GM10266 (cell line): Measurements from ENCODE around the gene CDKN2B.

Experiments
- DNase-seq: peaks from one replicate; pipeline ENCODE4 v3.0.0; 2012; ENCODE audit errors: extremely low spot score
- TF ChIP-seq, protein P1 (sequence below): IDR thresholded peaks from 2 replicates; pipeline ENCODE4 v1.5.1; 2012; ENCODE audit warnings: mild to moderate bottlenecking, low read depth; ENCODE audit not compliant: control insufficient read depth, insufficient read depth; ENCODE audit errors: missing control alignments

The CDKN2B gene

GRCh38 chr9:21998026-21998425 lies 11.1 kb downstream of the CDKN2B start:
- TF ChIP-seq, protein P1, sequence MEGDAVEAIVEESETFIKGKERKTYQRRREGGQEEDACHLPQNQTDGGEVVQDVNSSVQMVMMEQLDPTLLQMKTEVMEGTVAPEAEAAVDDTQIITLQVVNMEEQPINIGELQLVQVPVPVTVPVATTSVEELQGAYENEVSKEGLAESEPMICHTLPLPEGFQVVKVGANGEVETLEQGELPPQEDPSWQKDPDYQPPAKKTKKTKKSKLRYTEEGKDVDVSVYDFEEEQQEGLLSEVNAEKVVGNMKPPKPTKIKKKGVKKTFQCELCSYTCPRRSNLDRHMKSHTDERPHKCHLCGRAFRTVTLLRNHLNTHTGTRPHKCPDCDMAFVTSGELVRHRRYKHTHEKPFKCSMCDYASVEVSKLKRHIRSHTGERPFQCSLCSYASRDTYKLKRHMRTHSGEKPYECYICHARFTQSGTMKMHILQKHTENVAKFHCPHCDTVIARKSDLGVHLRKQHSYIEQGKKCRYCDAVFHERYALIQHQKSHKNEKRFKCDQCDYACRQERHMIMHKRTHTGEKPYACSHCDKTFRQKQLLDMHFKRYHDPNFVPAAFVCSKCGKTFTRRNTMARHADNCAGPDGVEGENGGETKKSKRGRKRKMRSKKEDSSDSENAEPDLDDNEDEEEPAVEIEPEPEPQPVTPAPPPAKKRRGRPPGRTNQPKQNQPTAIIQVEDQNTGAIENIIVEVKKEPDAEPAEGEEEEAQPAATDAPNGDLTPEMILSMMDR: no peak
- DNase-seq: no peak

- DNase-seq: no peak
- TF ChIP-seq, protein P1: no peak
Measured at GRCh38 chr9:21997480-21997879, 11.6 kb downstream of the CDKN2B start.

GRCh38 chr9:21996858-21997257 lies 12.2 kb downstream of the CDKN2B start:
- no peak for DNase-seq
- TF ChIP-seq, protein P1: no peak

DNA sequence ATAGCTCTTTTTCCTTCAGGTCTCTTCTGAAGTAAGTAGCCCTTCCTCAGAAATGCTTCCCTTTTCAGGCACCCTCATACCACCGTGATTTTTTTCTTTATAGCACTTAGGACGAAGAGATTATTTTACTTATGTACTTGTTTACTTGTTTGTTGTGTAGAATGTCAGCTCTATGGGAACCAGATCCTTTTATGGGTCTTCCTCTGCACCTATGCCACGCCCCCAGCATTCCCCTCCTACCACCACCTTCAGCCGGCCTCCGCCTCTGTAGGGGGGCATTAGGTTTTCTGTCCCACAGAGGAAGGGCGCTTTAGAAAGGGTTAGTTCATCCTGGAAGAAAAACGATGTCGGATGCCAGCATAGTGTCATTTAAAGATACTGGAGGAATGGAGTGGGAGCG lies 12.7 kb downstream of the CDKN2B start:
- DNase-seq: no peak
- TF ChIP-seq, protein P1: no peak

DNA sequence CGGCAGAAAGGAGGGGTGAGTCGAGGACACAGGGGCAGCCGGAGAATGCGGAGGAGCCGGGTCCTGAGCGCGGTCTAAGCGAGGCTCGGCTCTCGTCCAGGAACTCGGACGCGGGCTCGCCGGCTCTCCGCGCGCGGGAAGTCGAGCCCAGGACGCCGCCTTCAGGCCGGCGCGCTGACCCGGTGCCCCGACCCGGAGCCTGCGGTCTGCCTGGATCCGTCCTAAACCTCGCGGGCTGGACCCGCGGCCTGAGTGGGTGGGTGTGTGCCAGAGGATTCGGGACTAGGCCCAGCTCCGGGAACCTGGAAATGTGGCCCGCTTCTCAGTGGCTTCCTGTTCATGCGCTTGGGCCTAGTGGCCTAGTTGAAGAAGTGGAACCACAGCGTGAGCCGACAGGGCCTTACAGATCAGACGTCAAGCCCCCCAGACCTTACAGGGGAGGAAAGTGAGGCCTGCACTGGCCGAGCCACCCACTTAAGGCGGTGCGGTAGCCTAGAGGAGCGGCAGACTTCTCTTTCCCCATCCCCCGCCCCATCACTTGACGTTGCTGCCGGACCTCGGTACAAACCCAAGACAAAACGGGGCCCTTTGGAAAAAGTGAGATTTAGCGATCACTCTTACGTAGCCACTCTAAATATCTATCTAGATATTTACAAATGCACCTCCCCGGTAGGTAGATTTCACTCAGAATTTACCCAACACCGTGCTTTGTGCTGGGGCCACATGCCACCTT lies 13.3 kb downstream of the CDKN2B start:
- no peak for DNase-seq
- TF ChIP-seq, protein P1: peak; percentile 41

DNA sequence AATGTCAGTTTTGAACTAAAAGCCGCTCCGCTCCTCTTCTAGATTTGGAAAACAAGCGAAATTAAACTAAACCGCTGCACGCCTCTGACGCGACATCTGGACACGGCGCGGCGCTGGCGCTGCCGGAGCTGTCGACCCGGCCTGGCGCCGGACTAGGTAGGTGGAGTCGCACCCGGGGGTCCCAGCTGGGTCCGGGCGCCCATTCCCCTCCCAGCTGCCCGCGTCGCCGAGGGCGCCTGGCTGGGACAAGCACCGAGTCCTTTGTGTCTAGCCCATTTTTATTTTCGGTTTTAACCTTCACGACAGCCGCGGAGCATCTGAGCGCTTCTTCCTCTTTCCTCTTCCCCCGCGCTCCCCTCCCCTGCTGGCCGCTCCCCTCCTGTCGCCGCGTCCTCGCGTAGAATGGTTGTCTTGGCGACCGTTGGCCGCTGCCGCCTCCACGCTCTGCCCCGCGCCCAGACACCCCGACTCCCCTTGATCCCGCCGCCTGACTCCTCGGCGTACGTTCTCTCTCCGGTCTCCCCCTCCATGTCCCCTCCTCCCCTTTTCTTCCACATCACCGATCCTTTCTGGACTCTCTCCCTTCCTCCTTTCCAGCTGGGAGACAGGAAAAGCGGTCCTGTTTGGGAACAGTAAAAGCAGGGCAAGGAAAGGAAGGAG lies 14.0 kb downstream of the CDKN2B start:
- DNase-seq: peak; percentile 91
- TF ChIP-seq, protein P1: no peak

- DNase-seq: peak; percentile 72
- TF ChIP-seq, protein P1: peak; percentile 32
Measured at GRCh38 chr9:21994556-21995005, 14.5 kb downstream of the CDKN2B start, which contains the start of gene CDKN2B-AS1. TSS of gene CDKN2B-AS1 (plus strand) at chr9:21994791.
